ENCODE measurements around the gene KIF26A.
A peak's percentile ranks its signal among the peaks of the same experiment; 100 is the strongest.
"Not testable (repeated sequence)": the region's sequence is repeated elsewhere in the genome, so short reads cannot be mapped to it uniquely, and the experiment has no call there.

KIF26A gene

DNA sequence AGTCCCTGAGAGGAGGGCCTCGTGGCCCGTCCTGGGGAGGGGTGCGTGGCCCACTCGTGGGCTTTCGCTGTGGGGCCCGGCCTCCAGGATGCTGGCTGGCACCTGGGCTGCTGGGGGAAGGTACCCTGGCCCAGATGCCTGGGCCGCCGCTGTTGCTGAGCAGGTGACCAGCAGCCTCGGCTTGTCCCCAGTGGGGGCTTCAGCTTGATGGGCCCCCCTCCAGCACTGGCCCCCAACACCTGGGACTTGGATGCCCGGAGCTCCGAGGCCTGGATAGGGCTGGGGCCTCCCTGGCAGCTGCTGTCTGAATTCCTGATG, 10.8 kb downstream of the KIF26A start:
- Histone ChIP-seq H3K9ac (peak overlapping the region; percentile 54), H3K9me3 (no peaks in the 10 kb centered on the region), H3K4me3 (no peak overlapping the region), H3K4me2 (peak overlapping the region; percentile 74), H4K20me1 (peaks cover 91% of the 10 kb centered on the region), H3K27me3 (no peaks in the 10 kb centered on the region), H3K4me1 (peaks cover 64% of the 10 kb centered on the region), H3K27ac (peak overlapping the region; percentile 70), H3K36me3 (peaks cover 30% of the 10 kb centered on the region)
- no peak for TF ChIP-seq Cebpa-rat (IDR thresholded peaks at IDR 0.05)

DNA sequence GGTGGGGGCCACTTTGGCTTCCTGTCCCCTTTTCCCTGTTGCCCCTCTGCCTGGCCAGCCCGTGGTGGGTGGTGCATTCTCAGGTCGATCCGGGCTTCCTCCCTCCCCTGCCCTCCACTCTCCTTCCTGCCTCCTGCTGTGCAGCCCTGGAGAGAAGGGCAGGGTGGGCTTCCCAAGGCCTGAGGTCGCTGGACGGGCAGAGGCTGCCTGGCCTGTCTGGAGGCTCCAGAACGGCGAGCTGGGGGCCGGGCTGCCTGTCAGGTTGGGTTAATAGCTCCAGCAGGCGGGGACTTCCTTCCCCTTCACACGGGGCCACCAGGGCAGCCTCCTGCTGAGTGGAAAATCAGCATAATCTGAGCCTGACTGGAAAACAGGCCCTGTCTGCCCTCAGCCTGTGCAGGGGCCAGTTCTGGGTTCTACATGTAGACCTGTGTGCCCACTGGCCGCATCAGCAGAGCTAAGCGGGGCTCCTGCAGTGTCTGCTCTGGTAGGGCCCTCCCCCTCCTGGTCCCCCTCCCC, 11.3 kb downstream of the KIF26A start:
- TF ChIP-seq Cebpa-rat (IDR thresholded peaks at IDR 0.05), result no peak
- H3K36me3 ChIP-seq, result peaks cover 29% of the 10 kb centered on the region
- H3K27ac ChIP-seq, result peak overlapping the region; percentile 70
- H3K9me3 ChIP-seq, result no peaks in the 10 kb centered on the region
- H4K20me1 ChIP-seq, result peaks cover 91% of the 10 kb centered on the region
- no peaks in the 10 kb centered on the region for H3K27me3 ChIP-seq
- H3K9ac ChIP-seq, result peak overlapping the region; percentile 54
- peak overlapping the region; percentile 74 for H3K4me2 ChIP-seq
- H3K4me1 ChIP-seq, result peaks cover 68% of the 10 kb centered on the region
- H3K4me3 ChIP-seq, result no peak overlapping the region

DNA sequence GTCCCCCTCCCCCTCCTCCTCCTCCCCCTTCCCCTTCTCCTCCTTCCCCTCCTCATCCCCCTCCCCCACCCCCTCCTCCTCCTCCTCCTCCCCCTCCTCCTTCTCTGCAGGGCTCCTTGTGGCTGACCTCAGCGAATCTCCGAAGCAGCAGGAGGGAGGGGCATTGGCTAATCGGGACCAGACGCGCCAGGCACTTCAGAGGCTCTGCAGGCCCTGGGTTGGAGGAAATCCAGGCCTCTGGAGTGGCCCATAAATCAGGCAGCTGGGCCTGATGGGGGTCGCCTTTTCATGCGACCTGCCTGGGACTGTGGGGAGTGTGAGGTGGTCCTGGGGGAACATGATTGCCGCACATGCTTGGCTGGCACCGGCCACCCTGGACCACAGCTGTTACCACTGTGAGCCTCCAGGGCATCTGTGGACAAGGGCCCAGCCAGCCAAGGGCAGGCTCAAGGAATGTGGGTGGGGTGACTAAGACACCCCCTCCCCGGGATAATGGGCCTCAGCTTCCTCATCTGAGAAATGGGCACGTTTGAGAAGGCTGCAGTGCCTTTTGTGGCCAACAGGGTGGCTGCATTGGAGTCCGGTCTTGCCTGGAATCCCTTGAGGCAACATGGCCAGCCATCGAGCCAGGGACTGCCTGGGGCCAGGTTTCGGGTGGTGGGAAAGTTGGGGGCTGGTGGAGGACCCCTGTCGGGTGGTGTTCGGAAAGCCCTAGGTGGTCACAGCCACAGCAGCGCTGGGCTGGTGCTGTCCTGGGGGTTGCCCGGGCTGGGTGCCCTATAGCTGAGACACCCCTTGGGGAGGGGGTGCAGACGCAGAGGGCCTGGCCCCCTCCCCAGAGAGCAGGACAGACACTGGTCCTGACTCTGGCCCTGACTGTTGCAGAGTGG, 12.0 kb downstream of the KIF26A start:
- peak overlapping the region; percentile 46; the same call in 1 of the 2 replicates for H3K27ac ChIP-seq
- H3K4me1 ChIP-seq, result peaks cover 75% of the 10 kb centered on the region
- H3K27me3 ChIP-seq, result no peaks in the 10 kb centered on the region
- H3K4me3 ChIP-seq, result no peak overlapping the region
- H3K4me2 ChIP-seq, result peak overlapping the region; percentile 72
- H3K9me3 ChIP-seq, result no peaks in the 10 kb centered on the region
- peaks cover 22% of the 10 kb centered on the region for H3K36me3 ChIP-seq
- H4K20me1 ChIP-seq, result peaks cover 91% of the 10 kb centered on the region
- no peak for TF ChIP-seq Cebpa-rat (IDR thresholded peaks at IDR 0.05)
- H3K9ac ChIP-seq, result 0 out of 2 replicates have a peak overlapping the region, but pooled peaks have one; percentile 41

DNA sequence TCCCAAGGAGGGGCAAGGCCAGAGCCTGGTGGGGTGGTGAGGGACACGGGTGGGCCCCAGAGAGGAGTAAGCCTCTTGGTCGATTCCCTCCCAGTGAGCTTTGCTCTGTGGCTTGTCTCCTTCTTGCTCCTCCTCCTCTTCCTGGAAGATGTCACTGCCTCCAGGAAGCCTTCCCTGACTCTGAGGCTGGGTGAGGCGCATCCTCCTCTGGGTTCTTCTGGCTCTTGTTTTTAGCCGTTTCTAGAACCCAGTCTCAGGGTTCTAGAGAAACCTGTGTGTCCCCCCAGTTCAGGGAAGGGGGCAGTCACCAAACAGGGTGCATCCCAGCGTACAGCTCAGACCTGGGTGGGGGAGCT, 12.6 kb downstream of the KIF26A start:
- H4K20me1 ChIP-seq, result peaks cover 91% of the 10 kb centered on the region
- H3K4me1 ChIP-seq, result peaks cover 77% of the 10 kb centered on the region
- H3K9me3 ChIP-seq, result no peaks in the 10 kb centered on the region
- H3K9ac ChIP-seq, result no peak overlapping the region
- peak overlapping the region; percentile 72 for H3K4me2 ChIP-seq
- H3K36me3 ChIP-seq, result peaks cover 19% of the 10 kb centered on the region
- H3K4me3 ChIP-seq, result no peak overlapping the region
- no peak for TF ChIP-seq Cebpa-rat (IDR thresholded peaks at IDR 0.05)
- no peaks in the 10 kb centered on the region for H3K27me3 ChIP-seq
- no peak overlapping the region for H3K27ac ChIP-seq

DNA sequence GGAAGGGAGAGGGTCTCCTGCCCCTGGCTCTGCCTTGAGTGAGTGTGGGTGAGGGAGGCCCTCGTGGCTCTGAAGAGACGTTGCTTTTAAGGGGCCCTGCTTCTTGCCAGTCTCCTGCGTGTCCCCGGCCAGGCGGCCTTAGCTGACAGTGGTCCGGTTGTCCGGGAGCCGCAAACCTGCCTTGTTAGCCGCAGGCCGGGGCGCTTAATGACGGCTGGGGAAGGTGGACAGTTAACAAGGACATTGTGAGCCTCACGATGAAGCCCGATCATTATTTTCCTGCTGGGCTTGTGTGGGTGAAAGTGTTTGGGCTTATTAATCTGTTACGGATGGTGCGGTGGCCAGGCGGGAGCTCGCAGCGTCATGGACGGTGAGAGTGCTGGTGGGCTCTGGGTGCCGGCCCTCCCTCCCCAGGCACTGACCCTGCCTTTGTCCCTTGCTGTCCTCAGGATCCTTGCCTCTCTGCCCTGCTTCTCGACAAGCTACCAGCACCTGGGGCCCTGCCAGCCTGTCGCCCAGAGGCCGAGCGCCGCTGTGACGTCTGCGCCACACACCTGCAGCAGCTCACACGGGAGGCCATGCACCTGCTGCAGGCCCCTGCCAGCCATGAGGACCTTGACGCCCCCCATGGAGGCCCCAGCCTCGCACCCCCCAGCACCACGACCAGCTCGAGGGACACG, 13.3 kb downstream of the KIF26A start:
- H3K4me2 ChIP-seq, result no peak overlapping the region
- no peaks in the 10 kb centered on the region for H3K9me3 ChIP-seq
- TF ChIP-seq Cebpa-rat (IDR thresholded peaks at IDR 0.05), result no peak
- peaks cover 77% of the 10 kb centered on the region for H3K4me1 ChIP-seq
- no peaks in the 10 kb centered on the region for H3K27me3 ChIP-seq
- no peak overlapping the region for H3K27ac ChIP-seq
- no peak overlapping the region for H3K4me3 ChIP-seq
- no peak overlapping the region for H3K9ac ChIP-seq
- peaks cover 91% of the 10 kb centered on the region for H4K20me1 ChIP-seq
- H3K36me3 ChIP-seq, result peaks cover 19% of the 10 kb centered on the region

DNA sequence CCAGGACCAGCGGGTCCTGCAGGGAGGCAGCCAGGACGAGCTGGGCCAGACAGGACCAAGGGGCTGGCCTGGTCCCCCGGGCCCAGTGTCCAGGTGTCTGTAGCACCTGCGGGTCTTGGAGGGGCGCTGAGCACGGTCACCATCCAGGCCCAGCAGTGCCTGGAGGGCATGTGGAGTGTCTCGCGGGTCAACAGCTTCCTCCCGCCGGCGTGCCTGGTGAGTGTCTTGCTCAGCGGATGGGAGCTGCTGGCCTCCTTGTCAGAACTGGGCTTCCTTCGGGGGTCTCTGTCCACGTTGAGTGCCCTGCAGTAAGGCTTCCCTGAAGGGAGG, 13.8 kb downstream of the KIF26A start:
- H3K9me3 ChIP-seq, result no peaks in the 10 kb centered on the region

DNA sequence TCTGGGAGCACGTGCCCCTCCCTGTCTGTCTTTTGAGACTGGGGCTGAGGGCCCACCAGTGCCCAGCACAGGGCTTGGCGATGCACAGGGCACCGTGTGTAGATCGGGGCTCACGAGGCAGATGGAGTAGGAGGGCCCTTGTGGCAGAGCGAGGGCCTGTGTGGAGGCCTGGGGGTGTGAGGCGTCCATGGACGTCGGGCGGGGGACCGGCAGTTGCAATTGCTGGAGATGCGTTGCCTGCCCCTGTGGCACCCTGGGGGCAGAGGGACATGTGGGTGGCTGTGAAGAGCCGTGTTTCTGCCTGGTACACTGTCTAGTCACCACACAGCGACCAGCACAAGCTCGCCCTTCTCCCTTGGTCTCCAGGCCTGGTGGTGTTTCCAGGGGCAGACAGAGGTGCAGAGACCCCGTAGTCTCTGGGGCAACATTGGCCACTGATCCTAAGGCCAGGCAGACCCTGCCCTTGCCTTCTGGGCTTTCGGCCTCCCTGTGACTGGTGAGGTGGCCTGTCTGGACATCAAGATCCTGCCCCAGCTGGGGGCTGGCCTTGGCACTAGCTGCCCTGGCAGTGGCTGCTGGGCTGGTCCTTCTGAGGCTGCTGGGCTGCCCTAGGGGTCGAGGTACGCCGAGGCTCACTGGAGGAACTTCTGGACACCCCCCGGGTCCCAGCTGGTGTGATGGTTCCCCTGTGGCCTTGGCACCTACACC, 14.5 kb downstream of the KIF26A start:
- H3K4me1 ChIP-seq, result peaks cover 77% of the 10 kb centered on the region
- peaks cover 88% of the 10 kb centered on the region for H4K20me1 ChIP-seq
- no peak overlapping the region for H3K4me2 ChIP-seq
- H3K27ac ChIP-seq, result no peak overlapping the region; the same call in 1 of the 2 replicates
- H3K4me3 ChIP-seq, result no peak overlapping the region
- H3K9me3 ChIP-seq, result no peaks in the 10 kb centered on the region
- H3K36me3 ChIP-seq, result peaks cover 24% of the 10 kb centered on the region
- H3K9ac ChIP-seq, result no peak overlapping the region
- H3K27me3 ChIP-seq, result no peaks in the 10 kb centered on the region
- TF ChIP-seq Cebpa-rat (IDR thresholded peaks at IDR 0.05), result no peak

More for the DNA sequence above, 13.8 kb downstream of the KIF26A start:
- no peak overlapping the region for H3K4me3 ChIP-seq
- peaks cover 91% of the 10 kb centered on the region for H4K20me1 ChIP-seq
- no peak overlapping the region for H3K9ac ChIP-seq
- TF ChIP-seq Cebpa-rat (IDR thresholded peaks at IDR 0.05), result no peak
- peaks cover 77% of the 10 kb centered on the region for H3K4me1 ChIP-seq
- no peaks in the 10 kb centered on the region for H3K27me3 ChIP-seq
- H3K4me2 ChIP-seq, result no peak overlapping the region
- H3K36me3 ChIP-seq, result peaks cover 19% of the 10 kb centered on the region
- no peak overlapping the region for H3K27ac ChIP-seq

DNA sequence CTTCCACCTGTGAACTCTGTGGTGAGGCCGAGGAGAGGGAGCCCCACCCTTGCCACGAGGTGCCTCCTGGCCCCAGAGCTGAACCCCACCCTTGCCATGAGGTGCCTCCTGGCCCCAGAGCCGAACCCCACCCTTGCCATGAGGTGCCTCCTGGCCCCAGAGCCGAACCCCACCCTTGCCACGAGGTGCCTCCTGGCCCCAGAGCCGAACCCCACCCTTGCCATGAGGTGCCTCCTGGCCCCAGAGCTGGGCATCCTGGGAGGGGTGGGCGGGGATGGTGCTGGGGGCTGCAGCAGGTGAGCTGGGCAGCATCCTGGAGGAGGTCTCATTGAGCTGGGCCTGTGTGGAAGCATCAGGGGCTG, 15.0 kb downstream of the KIF26A start:
- H3K4me2 ChIP-seq, H3K9me3 ChIP-seq, H3K4me3 ChIP-seq, H3K27ac ChIP-seq, H3K9ac ChIP-seq, H3K27me3 ChIP-seq: not testable (repeated sequence)
- Histone ChIP-seq H3K4me1 (peaks cover 79% of the 10 kb centered on the region), H4K20me1 (peaks cover 86% of the 10 kb centered on the region), H3K36me3 (peaks cover 29% of the 10 kb centered on the region)

DNA sequence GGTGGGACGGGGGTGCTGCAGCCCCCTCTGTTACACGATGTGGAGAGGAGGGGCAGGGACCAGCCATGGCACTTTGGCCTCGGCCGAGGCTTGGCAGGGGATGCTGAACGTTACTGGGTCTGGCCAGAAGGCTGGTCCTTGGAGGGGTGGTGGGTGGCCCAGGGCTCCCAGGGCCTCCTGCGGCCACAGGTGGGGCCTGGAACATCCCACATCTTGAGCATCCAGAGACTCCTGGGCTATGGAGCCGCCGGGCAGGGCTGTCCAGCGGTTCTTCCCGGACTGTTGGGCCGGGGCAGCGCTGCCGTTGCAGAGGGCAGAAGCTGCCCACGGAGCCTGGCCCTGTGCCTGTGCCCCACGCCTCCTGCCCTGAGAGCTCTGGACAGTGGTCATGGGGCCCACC, 15.9 kb downstream of the KIF26A start:
- peak overlapping the region; percentile 35; the same call in 1 of the 2 replicates for H3K27ac ChIP-seq
- peaks cover 81% of the 10 kb centered on the region for H3K4me1 ChIP-seq
- H3K27me3 ChIP-seq, result no peaks in the 10 kb centered on the region
- H4K20me1 ChIP-seq, result peaks cover 88% of the 10 kb centered on the region
- H3K4me2 ChIP-seq, result peak overlapping the region; percentile 80
- no peak overlapping the region for H3K4me3 ChIP-seq
- H3K9me3 ChIP-seq, result no peaks in the 10 kb centered on the region
- H3K9ac ChIP-seq, result no peak overlapping the region
- TF ChIP-seq Cebpa-rat (IDR thresholded peaks at IDR 0.05), result no peak
- peaks cover 38% of the 10 kb centered on the region for H3K36me3 ChIP-seq

DNA sequence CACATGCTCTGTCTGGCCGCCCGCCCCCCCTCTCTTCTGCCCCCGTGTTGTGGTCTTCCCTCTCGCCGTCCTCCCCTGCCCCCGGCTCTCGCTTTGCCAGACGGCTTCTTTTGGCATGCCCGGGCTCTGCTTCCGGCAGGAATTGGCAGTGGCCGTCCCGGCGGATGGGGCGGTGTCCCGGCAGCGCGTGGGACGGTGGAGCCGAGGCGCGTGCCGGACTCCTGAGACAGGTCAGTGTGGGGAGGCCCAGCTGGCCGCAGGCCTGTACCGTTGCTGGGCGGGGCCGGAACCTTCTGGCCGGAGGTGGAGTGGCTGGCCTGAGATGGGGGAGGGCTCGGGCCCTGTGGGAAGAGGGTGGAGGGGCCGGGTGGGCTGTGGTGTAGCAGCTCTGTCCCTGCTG, 17.1 kb downstream of the KIF26A start:
- H3K27ac ChIP-seq, result peak overlapping the region; percentile 66
- no peak for TF ChIP-seq Cebpa-rat (IDR thresholded peaks at IDR 0.05)
- H3K9ac ChIP-seq, result peak overlapping the region; percentile 41; the same call in 1 of the 2 replicates
- H3K4me3 ChIP-seq, result no peak overlapping the region
- peaks cover 40% of the 10 kb centered on the region for H3K36me3 ChIP-seq
- no peaks in the 10 kb centered on the region for H3K9me3 ChIP-seq
- H3K4me1 ChIP-seq, result peaks cover 76% of the 10 kb centered on the region
- peaks cover 87% of the 10 kb centered on the region for H4K20me1 ChIP-seq
- peak overlapping the region; percentile 80 for H3K4me2 ChIP-seq
- H3K27me3 ChIP-seq, result no peaks in the 10 kb centered on the region
